ENCODE data around the gene ZNF844.
"Not testable (repeated sequence)": the region's sequence is repeated elsewhere in the genome, so short reads cannot be mapped to it uniquely, and the experiment has no call there.

Gene ZNF844

DNA sequence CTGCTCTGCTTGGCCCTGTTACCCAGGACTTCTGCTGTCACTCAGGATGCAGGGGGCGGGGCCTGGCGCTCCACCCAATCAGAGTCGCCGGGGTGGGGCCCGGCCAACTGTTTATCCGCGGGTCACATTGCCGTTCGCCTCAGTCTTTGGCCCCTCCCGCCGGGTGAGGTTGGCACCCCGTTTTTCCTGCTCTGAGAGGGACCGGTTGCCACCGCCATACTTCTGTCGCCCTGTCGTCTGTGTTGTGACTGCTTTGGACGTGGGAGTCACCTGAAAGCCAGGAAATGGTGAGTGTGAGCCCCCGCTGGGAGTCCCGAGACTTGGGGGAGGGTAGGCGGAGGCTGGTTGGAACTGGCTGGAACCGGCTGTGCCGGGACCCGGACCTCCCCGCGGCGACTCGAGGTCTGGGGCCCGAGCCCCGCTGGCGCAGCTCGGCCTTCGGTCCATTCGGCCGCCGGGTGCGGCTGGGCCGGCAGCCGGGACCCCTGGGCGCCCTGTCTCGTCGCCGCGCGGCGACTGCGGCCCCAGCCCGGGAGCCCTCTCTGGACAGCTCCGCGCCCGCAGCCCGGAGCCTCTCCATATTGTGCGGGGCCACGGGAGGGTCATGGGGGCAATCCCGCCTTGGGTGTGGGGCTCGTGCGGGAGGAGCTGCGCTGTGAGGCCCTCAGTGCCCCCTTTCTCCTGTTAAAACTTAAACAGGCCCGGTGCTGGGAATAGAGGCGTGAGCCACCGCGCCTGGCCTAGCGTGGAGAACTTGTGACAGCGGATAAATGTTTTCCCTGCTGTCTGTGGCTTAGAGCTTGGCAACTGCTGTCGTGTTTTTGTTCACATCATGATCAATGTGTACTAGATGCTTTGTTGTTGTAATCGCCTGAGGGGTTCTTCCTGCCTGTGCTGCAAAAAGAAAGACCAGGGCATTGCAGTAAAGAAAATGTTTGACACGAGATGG lies at the start of gene ZNF844:
Gene ZNF844 (plus strand): TSS at position 142 of the 949 bp plus-strand sequence. CDS start 143 bp downstream, at position 285.
- DNase-seq = peak; percentile 66 to 87

DNA sequence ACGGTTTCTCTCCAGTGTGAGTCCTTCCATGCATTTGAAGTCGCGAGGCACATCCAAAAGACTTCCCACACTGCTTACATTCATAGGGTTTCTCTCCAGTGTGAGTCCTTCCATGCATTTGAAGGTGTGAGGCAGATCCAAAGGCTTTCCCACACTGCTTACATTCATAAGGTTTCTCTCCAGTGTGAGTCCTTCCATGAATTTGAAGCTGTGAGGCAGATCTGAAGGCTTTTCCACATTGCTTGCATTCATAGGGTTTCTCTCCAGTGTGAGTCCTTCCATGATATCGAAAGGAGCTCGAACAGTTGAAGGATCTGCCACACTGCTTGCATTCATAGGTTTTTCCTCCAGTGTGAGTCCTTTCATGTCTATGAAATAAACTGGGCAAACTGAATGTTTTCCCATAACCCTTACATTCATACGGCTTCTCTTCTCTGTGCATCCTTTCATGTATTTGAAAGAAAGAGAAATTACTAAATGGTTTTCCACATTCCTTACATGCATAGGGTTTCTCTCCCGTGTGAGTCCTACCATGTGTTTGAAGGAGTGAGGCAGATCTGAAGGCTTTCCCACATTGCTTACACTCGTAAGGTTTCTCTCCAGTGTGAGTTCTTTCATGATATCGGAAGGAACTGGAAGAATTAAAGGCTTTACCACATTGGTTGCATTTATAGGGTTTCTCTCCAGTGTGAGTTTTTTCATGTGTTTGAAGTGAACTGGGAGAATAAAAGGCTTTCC lies 49.3 kb upstream of the ZNF844 start:
- DNase-seq = no peak

DNA sequence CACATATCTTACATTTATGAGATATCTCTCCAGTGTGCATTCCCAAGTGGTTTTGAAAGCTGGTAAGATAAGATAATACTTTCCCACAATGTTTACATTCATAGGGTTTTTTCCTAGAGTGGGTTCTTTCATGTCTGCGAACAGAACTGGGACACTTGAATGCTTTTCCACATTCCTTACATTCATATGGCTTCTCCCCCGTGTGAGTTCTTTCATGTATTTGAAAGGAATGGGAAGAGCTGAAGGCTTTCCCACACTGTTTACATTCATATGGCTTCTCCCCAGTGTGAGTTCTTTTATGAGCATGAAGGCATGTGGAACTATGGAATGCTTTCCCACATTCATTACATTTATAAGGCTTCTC lies 48.8 kb upstream of the ZNF844 start:
- DNase-seq = no peak

- DNase-seq = no peak
Measured at GRCh38 chr19:12034198-12034597, 30.3 kb upstream of the ZNF844 start.

GRCh38 chr19:12034620-12035019 lies 29.9 kb upstream of the ZNF844 start:
- peak in 1 of 2 experiments; percentile 10 for DNase-seq

DNA sequence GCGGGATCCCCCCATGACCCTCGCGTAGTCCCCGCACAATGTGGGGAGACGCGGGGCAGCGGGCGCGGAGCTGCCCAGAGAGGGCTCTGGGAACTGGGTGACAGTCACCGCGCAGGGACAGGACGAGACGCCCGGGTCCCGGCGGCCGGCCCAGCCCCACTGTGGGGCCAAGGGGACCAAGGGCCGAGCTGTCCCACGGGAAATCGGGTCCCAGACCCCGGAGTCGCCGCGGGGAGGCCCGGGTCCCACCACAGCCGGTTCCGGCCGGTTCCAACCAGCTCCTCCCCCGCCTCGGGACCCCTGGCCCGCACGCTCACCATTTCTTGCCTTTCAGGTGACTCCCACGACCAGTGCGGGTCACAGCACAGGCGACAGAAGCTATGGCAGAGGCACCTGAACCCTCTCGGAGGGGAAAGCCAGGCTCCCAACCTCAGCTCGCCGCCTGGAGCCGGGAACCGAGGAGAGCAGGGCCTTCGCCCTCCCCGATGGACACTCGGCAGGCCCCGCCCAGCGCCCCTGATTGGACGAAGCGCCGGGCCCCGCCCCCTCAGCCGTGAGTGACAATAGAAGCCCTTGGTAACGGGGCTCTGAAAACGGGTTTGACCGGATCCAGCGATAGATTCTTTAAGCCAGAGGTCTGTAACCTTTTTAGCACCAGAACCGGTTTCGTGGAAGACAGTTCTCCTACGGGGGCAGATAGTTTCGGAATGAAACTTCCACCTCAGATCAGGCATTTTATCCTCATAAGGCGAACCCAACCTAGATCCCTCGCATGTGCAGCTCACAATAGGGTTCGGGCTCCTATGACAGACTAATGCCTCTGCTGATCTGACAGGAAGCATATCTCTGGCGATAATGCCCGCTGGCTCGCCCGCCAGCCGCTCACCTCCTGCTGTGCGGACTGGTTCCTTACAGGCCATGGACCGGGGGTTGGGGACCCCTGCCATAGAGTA lies 29.0 kb upstream of the ZNF844 start, which contains the start of gene ZNF433:
Gene ZNF433 (minus strand): TSS at position 460 of the 953 bp plus-strand sequence. CDS start 140 bp downstream, at position 320.
- peak; percentile 79 to 96 for DNase-seq

DNA sequence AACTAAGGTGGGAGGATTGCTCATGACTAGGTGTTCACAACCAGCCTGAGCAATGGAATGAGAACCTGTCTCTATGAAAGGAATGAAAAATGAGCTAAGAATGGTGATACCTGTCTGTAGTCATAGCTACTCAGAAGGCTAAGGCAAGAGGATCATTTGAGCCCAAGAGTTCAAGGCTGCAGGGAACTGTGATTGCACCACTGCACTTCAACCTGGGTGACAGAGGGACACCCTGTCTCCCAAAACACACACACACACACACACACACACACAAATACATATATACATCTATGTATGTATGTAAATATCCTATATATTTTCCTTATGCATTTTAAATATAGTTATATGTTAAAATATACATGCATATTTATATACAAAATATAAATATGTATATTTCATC lies 21.6 kb upstream of the ZNF844 start:
- no peak for DNase-seq

GRCh38 chr19:12043752-12044422 lies 20.6 kb upstream of the ZNF844 start:
- no peak for DNase-seq

GRCh38 chr19:12047868-12048267 lies 16.7 kb upstream of the ZNF844 start:
- DNase-seq = no peak

DNA sequence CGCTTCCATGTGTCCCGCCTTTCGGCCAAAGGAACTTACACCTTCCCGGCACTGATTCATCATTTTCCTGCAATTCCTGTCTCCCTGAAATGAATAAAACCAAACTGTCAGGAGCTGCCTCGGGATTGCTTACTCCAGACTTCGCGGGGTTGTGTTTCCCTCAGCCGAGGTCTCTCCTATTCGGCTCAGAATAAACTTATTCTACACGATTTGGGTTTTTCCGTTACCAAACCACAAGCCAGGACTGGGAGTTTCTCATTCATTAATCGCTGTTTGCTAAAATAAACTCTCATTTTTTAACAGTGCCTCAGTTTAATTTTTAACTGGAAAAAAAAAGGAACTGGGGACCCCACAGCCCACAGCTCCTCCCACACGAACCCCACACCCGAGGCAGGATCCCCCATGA lies 12.4 kb upstream of the ZNF844 start:
- no peak for DNase-seq

DNA sequence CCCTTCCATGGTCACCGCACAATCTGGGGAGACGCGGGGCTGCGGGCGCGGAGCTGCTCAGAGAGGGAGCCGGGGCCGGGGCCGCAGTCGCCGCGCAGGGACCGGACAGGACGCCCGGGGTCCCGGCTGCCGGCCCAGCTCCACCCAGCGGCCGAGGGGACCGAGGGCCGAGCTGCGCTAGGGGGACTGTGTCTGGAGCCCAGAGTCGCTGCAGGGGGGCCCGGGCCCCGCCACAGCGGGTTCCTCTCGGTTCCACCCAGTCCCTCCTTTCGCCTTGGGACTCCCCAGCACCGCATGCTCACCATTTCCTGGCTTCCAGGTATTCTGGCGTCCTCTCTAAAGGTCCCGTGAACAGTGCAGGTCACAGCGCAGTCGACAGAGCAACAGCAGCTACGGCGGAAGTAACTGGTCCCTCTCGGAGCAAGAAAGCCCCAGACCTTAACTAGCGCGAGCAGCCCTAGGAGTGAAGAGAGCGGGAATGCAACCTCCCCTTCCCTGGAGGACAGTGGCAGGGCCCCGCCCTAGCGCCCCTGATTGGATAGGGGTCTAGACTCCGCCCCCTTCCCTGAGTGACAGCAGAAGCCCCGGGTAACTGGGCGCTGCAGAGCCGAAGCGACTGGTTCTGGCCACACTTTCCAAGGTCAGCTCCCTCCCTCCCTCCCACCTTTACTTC lies 11.9 kb upstream of the ZNF844 start, which contains the start of gene ZNF878:
Gene ZNF878 (minus strand): TSS at position 465 of the 673 bp plus-strand sequence. CDS start 160 bp downstream, at position 305.
- peak; percentile 84 to 96 for DNase-seq

- no peak for DNase-seq
Measured at GRCh38 chr19:12055784-12056183, 8.7 kb upstream of the ZNF844 start.

DNA sequence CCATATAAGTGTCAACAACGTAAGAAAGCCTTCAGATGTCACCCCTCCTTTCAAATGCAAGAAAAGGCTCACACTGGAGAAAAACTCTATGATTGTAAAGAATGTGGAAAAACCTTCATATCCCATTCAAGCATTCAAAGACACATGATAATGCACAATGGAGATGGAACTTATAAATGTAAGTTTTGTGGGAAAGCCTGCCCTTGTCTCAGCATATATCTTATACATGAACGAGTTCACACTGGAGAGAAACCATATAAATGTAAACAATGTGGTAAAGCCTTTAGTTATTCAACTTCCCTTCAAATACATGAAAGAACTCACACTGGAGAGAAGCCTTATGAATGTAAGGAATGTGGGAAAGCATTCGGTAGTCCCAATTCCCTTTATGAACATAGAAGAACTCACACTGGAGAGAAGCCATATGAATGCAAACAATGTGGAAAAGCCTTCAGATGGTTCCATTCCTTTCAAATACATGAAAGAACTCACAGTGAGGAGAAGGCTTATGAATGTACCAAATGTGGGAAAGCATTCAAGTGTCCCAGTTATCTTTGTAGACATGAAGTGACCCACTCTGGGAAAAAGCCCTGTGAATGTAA lies 11.1 kb downstream of the ZNF844 start:
- DNase-seq = no peak

DNA sequence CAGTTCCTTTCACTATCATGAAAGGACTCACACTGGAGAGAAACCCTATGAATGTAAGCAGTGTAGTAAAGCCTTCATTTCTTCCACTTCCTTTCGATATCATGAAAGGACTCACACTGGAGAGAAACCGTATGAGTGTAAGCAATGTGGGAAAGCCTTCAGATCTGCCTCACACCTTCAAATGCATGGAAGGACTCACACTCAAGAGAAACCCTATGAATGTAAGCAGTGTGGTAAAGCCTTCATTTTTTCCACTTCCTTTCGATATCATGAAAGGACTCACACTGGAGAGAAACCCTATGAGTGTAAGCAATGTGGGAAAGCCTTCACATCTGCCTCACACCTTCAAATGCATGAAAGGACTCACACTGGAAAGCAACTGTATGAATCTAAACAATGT lies 11.8 kb downstream of the ZNF844 start:
- DNase-seq = not testable (repeated sequence)

DNA sequence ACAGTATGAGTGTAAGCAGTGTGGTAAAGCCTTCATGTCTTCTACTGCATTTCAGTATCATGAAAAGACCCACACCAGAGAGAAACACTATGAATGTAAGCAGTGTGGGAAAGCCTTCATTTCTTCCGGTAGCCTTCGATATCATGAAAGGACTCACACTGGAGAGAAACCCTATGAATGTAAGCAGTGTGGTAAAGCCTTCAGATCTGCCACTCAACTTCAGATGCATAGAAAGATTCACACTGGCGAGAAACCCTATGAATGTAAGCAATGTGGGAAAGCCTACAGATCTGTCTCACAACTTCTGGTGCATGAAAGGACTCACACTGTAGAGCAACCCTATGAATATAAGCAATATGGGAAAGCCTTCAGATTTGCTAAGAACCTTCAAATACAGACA lies 12.8 kb downstream of the ZNF844 start:
- DNase-seq = no peak

DNA sequence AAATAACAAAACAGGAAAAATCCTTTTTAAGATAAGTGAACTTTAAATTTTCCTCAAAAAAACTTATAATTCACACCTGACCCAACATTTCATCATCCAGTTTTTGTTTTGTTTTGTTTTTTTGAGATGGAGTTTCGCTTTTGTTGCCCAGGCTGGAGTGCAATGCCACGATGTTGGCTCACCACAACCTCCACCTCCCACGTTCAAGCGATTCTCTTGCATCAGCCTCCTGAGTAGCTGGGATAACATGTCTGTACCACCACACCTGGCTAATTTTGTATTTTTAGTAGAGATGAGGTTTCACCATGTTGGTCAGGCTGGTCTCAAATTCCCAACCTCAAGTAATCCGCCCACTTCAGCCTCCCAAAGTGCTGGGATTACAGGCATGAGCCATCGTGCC lies 18.8 kb downstream of the ZNF844 start:
- DNase-seq = not testable (repeated sequence)

DNA sequence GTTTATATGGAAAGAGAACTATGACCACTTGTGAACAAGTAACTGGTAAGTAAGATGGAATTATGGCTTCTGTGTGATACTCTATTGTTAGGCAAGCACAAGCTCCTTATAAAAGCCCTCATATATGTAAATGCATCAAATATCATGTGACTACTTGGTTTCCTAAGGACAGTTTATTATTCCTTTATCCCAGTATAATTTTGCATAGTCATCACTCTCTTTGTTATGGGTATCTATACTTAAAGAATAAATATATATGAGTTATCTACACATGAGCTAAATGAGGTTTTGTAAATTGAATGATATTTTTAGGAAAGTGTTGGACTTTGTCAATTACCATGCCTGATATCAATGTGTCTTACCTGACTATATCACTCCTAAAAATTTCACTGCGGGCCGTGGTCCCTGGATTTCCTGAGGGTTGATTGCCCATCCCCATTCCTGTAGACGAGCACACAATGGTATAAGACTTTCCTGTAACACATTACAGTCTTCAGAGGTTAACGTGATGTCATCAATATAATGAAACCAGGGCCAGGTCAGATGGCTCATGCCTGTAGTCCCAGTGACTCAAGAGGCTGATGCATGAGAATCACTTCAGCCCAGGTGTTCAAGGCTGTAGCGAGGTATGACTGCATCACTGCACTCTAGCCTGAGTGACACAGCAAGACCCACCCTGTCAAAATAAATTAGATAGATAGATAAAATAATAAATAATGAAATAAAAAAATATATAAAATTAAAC lies 20.7 kb downstream of the ZNF844 start:
- no peak for DNase-seq

DNA sequence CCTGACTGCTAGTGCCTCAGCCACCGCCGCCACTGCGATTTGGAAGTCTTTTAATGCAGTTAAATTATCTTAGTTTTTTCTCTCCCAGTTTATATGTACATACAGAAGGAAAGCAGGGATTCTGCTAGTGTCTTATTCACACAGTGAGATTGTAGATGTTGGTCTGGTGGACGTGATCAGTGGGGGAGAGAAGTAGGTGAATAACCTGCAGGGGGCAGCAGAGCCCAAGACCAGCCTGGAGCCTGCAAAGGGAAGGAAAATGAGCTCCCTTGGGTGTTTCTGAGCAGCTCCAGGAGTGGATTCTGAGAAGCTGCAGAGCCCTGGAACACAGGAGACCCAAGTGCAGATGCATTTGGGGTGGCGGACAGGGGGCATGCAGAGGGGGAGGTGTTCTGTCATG lies 26.3 kb downstream of the ZNF844 start:
- peak; percentile 25 to 69 for DNase-seq

DNA sequence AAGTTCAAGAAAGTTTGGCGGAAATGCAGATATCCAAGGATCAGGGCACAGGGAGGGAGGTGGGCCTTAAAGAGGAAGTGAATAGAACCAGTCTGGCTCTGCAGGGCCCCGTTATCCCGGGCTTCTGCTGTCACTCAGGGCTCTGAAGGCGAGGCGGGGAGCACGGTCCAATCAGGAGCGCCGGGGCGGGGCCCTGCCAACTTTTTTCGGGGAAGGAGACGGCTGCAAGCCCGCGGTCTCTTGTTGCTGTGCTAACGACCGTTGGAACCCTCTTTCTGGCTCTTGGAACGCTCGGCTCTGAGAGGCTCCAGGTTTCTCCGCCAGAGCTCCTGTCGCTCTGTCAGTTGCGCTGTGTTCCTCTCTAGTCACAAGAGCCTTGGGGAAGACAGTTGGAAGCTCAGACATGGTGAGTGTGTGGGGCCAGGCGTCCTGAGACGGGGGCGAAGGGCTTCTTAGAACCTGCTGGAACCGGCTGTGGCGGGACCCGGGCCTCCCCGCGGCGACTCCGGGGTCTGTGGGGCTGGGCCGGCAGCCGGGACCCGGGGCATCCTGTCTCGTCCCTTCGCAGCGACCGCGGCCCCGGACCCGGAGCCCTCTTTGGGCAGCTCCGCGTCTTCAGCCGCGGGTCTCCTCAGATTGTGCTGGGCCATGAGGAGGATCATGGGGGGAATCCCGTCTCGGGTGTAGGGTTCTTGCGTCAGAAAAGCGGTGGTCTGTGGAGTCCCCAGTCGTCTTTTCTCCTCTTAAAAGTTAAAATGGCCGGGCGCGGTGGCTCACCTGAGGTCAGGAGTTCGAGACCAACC lies 27.7 kb downstream of the ZNF844 start:
- peak in 1 of 2 experiments; percentile 50 for DNase-seq

All from NCI-H526 (cell line).